G401 (cell line): Measurements from ENCODE around the gene COX10. TPM values are rescaled to one million over a fixed set of nuclear protein-coding genes. Genes with fewer than 3 reads are reported as not detected.
"Not testable (repeated sequence)": the region's sequence is repeated elsewhere in the genome, so short reads cannot be mapped to it uniquely, and the experiment has no call there.

Source experiments
- DNase-seq: peaks from one replicate; pipeline ENCODE4 v3.0.0-alpha.2; 2015; ENCODE audit warnings: low spot score
- in situ Hi-C: cut with HindIII; loops from 2 replicates; pipeline ENCODE4 v1.10.0; 2016; ENCODE audit warnings: low sequenced_read_pairs, mixed read lengths
- total RNA-seq: library from RNA; depleted of rRNA; stranded (reverse); fragments of >200 nt; shearing (Covaris generic); gene quantifications from 2 replicates; pipeline ENCODE4 v1.2.3, GENCODE V29; 2014

COX10 gene
- total RNA-seq, 1 experiment from 2014 or later: 26.4 TPM

DNA sequence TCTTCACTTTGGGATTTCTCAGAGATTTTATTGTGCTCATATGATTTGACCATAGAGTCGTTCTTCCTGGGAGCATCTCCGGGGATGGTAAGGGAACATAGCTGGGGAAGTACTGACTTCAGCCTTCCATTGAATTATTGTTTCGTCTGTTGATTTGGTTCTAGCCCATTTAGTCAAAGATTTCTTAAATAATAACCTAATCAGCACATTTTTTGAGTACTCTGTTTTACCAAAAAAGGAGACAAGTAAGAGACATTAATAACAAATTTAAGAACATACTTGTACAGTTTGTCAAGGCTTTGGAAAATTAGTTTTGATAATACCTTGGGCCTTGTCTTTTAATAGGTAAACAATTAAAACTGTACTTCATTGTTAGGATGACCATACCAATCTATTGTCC lies 89.4 kb downstream of the COX10 start:
- in situ Hi-C loops: no loop called here
- DNase-seq: no peak

GRCh38 chr17:14161419-14161818 lies 92.1 kb downstream of the COX10 start:
- in situ Hi-C loops: no loop called here
- no peak for DNase-seq

DNA sequence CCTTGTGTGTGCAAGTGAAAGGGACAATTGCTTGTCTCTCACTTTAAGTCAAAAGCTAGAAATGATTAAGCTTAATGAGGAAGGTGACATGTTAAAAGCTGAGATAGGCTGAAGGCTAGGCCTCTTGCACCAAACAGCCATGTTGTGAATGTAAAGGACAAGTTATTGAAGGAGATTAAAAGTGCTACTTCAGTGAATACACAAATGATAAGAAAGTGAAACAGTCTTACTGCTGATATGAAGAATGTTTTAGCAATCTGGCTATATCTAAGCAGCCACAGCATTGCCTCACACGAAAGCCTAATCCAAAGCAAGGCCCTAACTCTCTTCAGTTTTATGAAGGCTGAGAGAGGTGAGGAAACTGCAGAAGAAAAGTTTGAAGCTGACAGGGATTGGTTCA lies 96.3 kb downstream of the COX10 start:
- in situ Hi-C loops: no loop called here
- DNase-seq: no peak

GRCh38 chr17:14167831-14168230 lies 98.5 kb downstream of the COX10 start:
- DNase-seq, in situ Hi-C loops: not testable (repeated sequence)

GRCh38 chr17:14168582-14168981 lies 99.3 kb downstream of the COX10 start:
- in situ Hi-C loops: no loop called here

GRCh38 chr17:14169287-14169686 lies 100.0 kb downstream of the COX10 start:
- no peak for DNase-seq
- in situ Hi-C loops: no loop called here

More at GRCh38 chr17:14168582-14168981, 99.3 kb downstream of the COX10 start:
- no peak for DNase-seq

GRCh38 chr17:14169901-14170300 lies 100.6 kb downstream of the COX10 start:
- in situ Hi-C loops: no loop called here

DNA sequence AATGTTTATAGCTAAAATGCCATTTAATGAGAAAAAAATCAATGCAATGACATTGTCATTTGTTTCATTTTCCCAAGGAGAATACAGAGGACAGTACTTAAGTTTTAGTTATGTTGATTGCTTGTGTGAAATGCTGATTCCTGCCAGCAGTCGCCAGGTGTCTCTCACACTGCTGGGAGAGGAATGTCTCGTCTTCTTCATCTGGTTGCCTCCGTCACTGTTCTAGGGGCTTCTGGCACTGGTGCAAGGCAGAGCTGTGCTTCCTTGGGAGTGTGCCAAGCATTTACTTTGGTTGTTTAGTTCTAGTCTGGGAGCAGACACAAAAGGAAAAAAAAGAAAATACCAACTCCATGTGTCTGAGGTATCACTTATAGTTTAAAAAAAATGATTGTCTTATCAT lies 107.7 kb downstream of the COX10 start:
- in situ Hi-C loops, DNase-seq: not testable (repeated sequence)

More at GRCh38 chr17:14169901-14170300, 100.6 kb downstream of the COX10 start:
- no peak for DNase-seq

DNA sequence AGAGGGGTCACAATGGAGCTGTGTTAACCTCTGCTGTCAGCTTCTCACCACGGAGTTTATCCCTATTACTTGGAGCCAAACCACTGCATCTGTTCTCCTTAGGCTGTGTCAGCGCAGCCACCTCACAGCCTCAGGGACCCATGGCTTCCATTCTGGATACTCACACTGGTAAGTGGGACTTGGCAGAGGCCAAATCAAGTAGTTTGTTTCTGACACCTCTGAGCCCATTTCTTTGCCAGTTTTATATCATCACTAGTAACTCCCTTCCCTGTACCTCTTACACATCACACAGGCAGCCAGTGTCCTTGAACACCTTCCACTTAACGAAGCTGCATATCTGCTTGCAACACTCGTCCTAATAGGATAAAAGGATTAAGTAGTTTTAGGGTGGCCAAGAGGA lies 108.5 kb downstream of the COX10 start:
- in situ Hi-C loops, DNase-seq: not testable (repeated sequence)

- DNase-seq, in situ Hi-C loops: not testable (repeated sequence)
These were observed 110.6 kb downstream of the COX10 start for GRCh38 chr17:14179951-14180350.

- in situ Hi-C loops: not testable (repeated sequence)
These were observed 112.8 kb downstream of the COX10 start for GRCh38 chr17:14182084-14182483.

GRCh38 chr17:14184536-14184935 lies 115.2 kb downstream of the COX10 start:
- DNase-seq, in situ Hi-C loops: not testable (repeated sequence)

More at GRCh38 chr17:14182084-14182483, 112.8 kb downstream of the COX10 start:
- DNase-seq: not testable (repeated sequence)

GRCh38 chr17:14186443-14186842 lies 117.1 kb downstream of the COX10 start:
- in situ Hi-C loops, DNase-seq: not testable (repeated sequence)

DNA sequence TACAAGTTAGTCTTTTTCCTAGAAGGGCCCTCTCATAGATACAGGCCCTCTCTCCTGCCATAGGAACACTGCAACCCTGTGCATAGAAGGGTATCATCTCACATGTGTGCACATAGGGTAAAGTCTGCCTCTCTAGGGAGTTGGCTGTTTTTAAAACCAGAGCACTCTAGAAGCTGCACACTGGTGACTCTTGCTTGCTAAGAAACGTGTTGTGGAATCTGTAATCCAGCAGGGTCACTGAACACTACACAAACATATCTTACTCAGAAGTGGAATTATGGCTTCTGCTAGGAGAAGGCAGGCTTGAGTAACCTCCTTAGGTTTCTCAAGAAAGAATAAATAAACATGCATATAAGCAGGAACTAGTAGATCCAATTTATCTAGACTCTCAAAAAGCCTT lies 121.5 kb downstream of the COX10 start:
- in situ Hi-C loops, DNase-seq: not testable (repeated sequence)

DNA sequence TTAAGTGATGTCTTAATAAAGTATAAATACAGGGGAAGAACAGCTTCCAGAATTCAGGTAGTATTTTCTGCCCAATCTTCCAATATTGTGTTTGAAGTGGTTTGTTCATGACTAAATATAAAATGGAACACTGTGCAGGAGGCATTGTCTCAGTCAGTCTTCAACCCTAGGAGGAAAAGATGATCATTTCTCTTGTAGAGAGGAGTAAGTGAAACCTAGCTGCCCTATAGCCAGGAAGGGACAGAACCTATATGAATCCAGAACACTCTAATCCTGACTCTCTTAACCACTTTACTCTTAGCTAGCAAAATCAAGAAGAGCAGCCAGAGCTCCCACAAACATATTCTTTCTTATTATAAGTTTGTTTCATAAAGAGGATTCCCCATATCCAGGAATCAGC lies 122.2 kb downstream of the COX10 start:
- DNase-seq, in situ Hi-C loops: not testable (repeated sequence)

GRCh38 chr17:14192039-14192438 lies 122.7 kb downstream of the COX10 start:
- DNase-seq, in situ Hi-C loops: not testable (repeated sequence)

- in situ Hi-C loops, DNase-seq: not testable (repeated sequence)
These were observed 123.5 kb downstream of the COX10 start for GRCh38 chr17:14192636-14193344.

GRCh38 chr17:14196377-14196997 lies 127.2 kb downstream of the COX10 start:
- DNase-seq: no peak
- in situ Hi-C loops: no loop called here

DNA sequence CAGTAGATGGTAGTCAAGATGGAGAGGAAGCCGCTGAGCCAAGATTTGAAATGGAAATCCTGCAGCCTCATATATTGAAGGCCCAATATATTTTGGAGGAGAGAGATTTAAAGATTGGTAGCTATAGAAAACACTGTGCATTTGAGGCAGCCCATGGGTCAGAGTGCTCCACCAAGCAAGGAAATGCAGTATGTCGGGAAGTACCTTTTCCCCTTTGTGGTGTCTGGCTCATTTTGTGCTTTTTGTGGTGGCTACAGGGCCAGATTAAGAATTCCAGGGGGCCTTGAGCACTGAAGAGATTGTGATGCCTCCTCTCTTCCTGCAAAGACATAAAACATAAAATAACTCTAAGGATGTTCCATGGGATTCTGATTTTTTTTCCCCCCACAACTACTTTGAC lies 127.8 kb downstream of the COX10 start:
- no peak for DNase-seq
- in situ Hi-C loops: no loop called here

GRCh38 chr17:14197586-14197985 lies 128.3 kb downstream of the COX10 start:
- DNase-seq: no peak
- in situ Hi-C loops: no loop called here

GRCh38 chr17:14198013-14198412 lies 128.7 kb downstream of the COX10 start:
- in situ Hi-C loops: no loop called here
- no peak for DNase-seq
